GM23248 (cell line): ENCODE results near the gene CCT6B. TPM values are rescaled to one million over a fixed set of nuclear protein-coding genes. Genes with fewer than 3 reads are reported as not detected.
"Not testable (repeated sequence)": the region's sequence is repeated elsewhere in the genome, so short reads cannot be mapped to it uniquely, and the experiment has no call there.

Source experiments
- DNase-seq: peaks from one replicate; pipeline ENCODE4 v3.0.0-alpha.2; 2015
- H2AFZ ChIP-seq: fragments of 200-600 bp; sonication (generic); 2 replicates; pipeline ENCODE4 v1.6.1; 2016; ENCODE audit warnings: antibody characterized with exemption
- H3F3A ChIP-seq: fragments of 200-600 bp; sonication (generic); 2 replicates; pipeline ENCODE4 v1.6.1; 2016; ENCODE audit warnings: mild to moderate bottlenecking, antibody characterized with exemption, mixed run types; ENCODE audit not compliant: insufficient read depth
- H3K27ac ChIP-seq: fragments of 200-600 bp; sonication (generic); 2 replicates; pipeline ENCODE4 v1.5.1; 2016; ENCODE audit warnings: mild to moderate bottlenecking
- H3K27me3 ChIP-seq: fragments of 200-600 bp; sonication (generic); replicated peaks from 2 replicates; pipeline ENCODE4 v1.6.1; 2016; ENCODE audit warnings: mild to moderate bottlenecking; ENCODE audit not compliant: insufficient read depth
- H3K36me3 ChIP-seq: fragments of 200-600 bp; sonication (generic); 2 replicates; pipeline ENCODE4 v1.6.1; 2016; ENCODE audit warnings: low read depth, mild to moderate bottlenecking
- H3K4me1 ChIP-seq: fragments of 200-600 bp; sonication (generic); 2 replicates; pipeline ENCODE4 v1.6.1; 2016; ENCODE audit warnings: mild to moderate bottlenecking; ENCODE audit not compliant: insufficient read depth
- H3K4me2 ChIP-seq: fragments of 200-600 bp; sonication (generic); one replicate; pipeline ENCODE4 v1.6.1; 2016; ENCODE audit warnings: mild to moderate bottlenecking; ENCODE audit not compliant: unreplicated experiment
- H3K4me3 ChIP-seq: fragments of 200-600 bp; sonication (generic); 2 replicates; pipeline ENCODE4 v1.5.1; 2016; ENCODE audit warnings: mild to moderate bottlenecking
- H3K79me2 ChIP-seq: fragments of 200-600 bp; sonication (generic); 2 replicates; pipeline ENCODE4 v1.6.1; 2016; ENCODE audit warnings: mild to moderate bottlenecking; ENCODE audit not compliant: insufficient read depth
- H3K9ac ChIP-seq: fragments of 200-600 bp; sonication (generic); 2 replicates; pipeline ENCODE4 v1.6.1; 2016; ENCODE audit warnings: mild to moderate bottlenecking
- H3K9me2 ChIP-seq: fragments of 200-600 bp; sonication (generic); 2 replicates; pipeline ENCODE4 v1.6.1; 2016; ENCODE audit warnings: mixed run types, mild to moderate bottlenecking, moderate library complexity; ENCODE audit not compliant: insufficient read depth
- H3K9me3 ChIP-seq: fragments of 200-600 bp; sonication (generic); one replicate; pipeline ENCODE4 v1.6.1; 2017; ENCODE audit warnings: low read depth
- H4K20me1 ChIP-seq: fragments of 200-600 bp; sonication (generic); 2 replicates; pipeline ENCODE4 v1.6.0; 2016; ENCODE audit not compliant: insufficient read depth
- EZH2 ChIP-seq: fragments of 200-600 bp; sonication (generic); IDR thresholded peaks from 2 replicates; pipeline ENCODE4 v1.6.1; 2018; ENCODE audit warnings: antibody characterized with exemption, mild to moderate bottlenecking; ENCODE audit not compliant: insufficient read depth, poor library complexity, severe bottlenecking
- EZH2phosphoT487 ChIP-seq: fragments of 200-600 bp; sonication (generic); IDR thresholded peaks from 2 replicates; pipeline ENCODE4 v1.6.1; 2018; ENCODE audit warnings: antibody characterized with exemption, moderate library complexity, mild to moderate bottlenecking, low read depth; ENCODE audit not compliant: insufficient read depth
- WGBS, 2 experiments: methylation state at CpG; one replicate each; pipeline ENCODE4 v1.1.6; 2015 to 2017; ENCODE audit warnings: low lambda C conversion rate in 2 of 2, low coverage in 1 of 2; ENCODE audit errors: missing lambda C conversion rate in 2 of 2; 5-methylcytosine and 5-hydroxymethylcytosine counted together
- in situ Hi-C: fragments of 300-500 bp; cut with MboI; formaldehyde crosslinking; loops from 2 replicates; pipeline ENCODE4 v1.15.0; 2020
- polyA plus RNA-seq: library from polyadenylated mRNA; unstranded; fragments of >200 nt; fragmentation: Nextera tagmentation; extraction: Ambion mirVana; gene quantifications from 2 replicates; pipeline ENCODE4 v1.2.1, GENCODE V29; 2016
- total RNA-seq: library from RNA; depleted of rRNA; stranded (reverse); fragments of >200 nt; shearing (Covaris generic); gene quantifications from 2 replicates; pipeline ENCODE4 v1.2.3, GENCODE V29; 2014

Gene CCT6B
- total and polyA plus RNA-seq, 2 experiments from 2014 or later = 2.2 to 3.8 TPM

DNA sequence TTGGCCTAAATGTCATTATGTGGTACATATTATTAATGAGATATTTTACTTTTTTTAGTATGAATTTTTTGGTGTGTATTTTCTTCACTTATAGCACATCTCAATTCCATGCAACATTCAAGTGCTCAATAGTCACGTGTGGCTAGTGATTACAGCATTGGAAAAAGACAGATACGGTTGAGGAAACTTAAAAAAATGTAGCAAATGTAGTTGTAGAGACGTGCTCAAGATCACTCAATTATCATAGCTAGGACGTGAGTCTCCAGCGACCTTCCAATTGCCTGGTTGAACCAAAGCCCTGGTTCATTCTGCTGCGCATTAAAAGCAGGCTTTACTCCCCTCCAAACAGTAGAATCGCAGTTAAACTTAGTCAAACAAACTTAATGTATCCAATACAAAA, 17.9 kb upstream of the CCT6B start:
- H3K4me1 ChIP-seq = peaks cover 20% of the 10 kb centered on the region
- H3K27ac ChIP-seq = peak overlapping the region; percentile 97
- H4K20me1 ChIP-seq = no peaks in the 10 kb centered on the region
- H3K9me2 ChIP-seq = no peaks in the 10 kb centered on the region
- peaks cover 22% of the 10 kb centered on the region for H3F3A ChIP-seq
- TF ChIP-seq EZH2phosphoT487 (no peak), EZH2 (no peak)
- WGBS, 2 experiments = 91% methylated on average over 7 of the region's 7 CpGs
- H3K9me3 ChIP-seq = no peaks in the 10 kb centered on the region
- H3K27me3 ChIP-seq = no peaks in the 10 kb centered on the region
- peak overlapping the region; percentile 98 for H3K4me2 ChIP-seq
- H3K4me3 ChIP-seq = peak overlapping the region; percentile 83; the same call in 1 of the 2 replicates
- in situ Hi-C loops = no loop called here
- H3K36me3 ChIP-seq = peaks cover 2% of the 10 kb centered on the region; the same call in 1 of the 2 replicates
- H3K9ac ChIP-seq = peak overlapping the region; percentile 98; the same call in 1 of the 2 replicates
- no peak for DNase-seq
- peak overlapping the region; percentile 89 for H2AFZ ChIP-seq
- H3K79me2 ChIP-seq = peaks cover 28% of the 10 kb centered on the region

DNA sequence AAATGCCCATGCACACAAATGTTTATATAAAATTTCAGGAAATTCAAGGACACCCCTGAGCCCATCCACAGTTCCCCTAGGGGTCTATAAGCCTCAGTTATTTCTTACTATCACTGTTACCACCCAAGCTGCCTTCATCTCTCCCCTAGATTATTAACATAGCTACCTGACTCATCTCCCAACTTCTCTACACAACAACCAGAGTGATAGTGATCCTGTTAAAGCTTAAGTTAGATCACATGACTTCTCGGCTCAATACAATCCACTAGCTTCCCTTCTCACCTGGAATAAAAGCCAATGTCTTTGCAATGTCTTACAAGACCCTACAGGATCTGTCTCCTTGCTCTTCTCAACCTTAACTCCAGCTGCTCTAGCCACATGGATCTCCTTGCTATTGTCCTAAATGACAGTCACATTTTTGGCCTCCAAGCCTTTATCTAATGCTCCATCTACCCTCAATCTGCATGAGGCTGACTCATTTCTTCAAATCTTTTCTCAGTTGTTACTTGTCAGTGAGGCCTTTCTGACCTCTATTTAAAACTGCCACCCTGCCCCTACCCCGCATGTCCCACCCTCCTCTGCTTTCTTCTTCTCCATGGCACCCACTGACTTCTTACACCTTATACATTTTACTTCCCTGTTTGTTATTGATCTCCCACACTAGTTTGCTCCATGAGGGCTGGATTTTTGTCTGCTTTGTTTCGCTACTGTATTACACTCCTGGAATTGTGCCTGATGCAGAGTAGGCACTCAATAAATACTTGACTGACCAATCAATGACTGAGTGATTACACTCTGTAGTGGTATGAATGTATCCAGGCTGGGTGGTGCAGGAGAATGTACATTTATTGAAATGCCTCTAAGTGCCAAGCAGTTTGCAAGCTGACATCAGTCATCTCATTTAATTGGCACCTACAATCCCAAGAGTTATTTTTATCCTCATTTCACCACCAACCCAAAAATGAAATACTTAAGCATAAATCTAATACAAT, 13.8 kb upstream of the CCT6B start:
- Histone ChIP-seq H3K36me3 (no peaks in the 10 kb centered on the region), H3F3A (peaks cover 10% of the 10 kb centered on the region), H3K4me2 (no peak overlapping the region), H3K4me3 (no peak overlapping the region), H2AFZ (no peak overlapping the region), H4K20me1 (no peaks in the 10 kb centered on the region), H3K9ac (no peak overlapping the region), H3K9me2 (no peaks in the 10 kb centered on the region), H3K9me3 (no peaks in the 10 kb centered on the region), H3K27me3 (no peaks in the 10 kb centered on the region), H3K27ac (no peak overlapping the region), H3K4me1 (peaks cover 10% of the 10 kb centered on the region), H3K79me2 (no peaks in the 10 kb centered on the region)
- no peak for TF ChIP-seq EZH2phosphoT487
- no peak for DNase-seq
- 67 to 70% methylated on average over 3 of the region's 3 CpGs for WGBS, 2 experiments
- in situ Hi-C loops = no loop called here

DNA sequence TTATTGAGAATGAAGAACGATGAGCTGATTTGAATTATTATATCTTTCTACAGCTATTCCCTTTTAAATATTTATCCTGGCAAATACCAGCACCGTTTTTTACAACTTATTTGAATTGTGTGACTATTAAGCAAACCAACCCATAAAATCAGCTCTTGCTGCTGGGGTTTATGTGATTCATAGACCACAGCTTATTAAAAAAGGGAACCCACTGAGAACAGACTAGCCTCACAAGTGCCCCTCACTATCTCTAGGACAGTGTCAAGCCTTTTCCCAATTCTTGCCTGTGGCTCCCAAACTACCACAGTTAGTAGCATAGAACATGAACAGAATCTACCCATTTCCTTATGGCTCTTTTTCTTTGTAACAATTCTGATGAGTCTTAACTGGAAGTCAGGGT, 12.9 kb upstream of the CCT6B start:
- Histone ChIP-seq H3K4me1 (peaks cover 2% of the 10 kb centered on the region), H3K27me3 (no peaks in the 10 kb centered on the region), H3K4me3 (no peak overlapping the region), H3K4me2 (no peak overlapping the region), H2AFZ (no peak overlapping the region), H3F3A (0 out of 2 replicates have a peak, but pooled peaks cover 1% of the 10 kb centered on the region), H3K36me3 (no peaks in the 10 kb centered on the region), H3K9me2 (no peaks in the 10 kb centered on the region), H3K9me3 (no peaks in the 10 kb centered on the region), H3K9ac (no peak overlapping the region), H3K27ac (no peak overlapping the region), H3K79me2 (no peaks in the 10 kb centered on the region), H4K20me1 (no peaks in the 10 kb centered on the region)
- no peak for DNase-seq
- TF ChIP-seq EZH2phosphoT487 = no peak
- no peak for TF ChIP-seq EZH2
- 25 to 26% methylated on average over 2 of the region's 2 CpGs for WGBS, 2 experiments
- in situ Hi-C loops = no loop called here

DNA sequence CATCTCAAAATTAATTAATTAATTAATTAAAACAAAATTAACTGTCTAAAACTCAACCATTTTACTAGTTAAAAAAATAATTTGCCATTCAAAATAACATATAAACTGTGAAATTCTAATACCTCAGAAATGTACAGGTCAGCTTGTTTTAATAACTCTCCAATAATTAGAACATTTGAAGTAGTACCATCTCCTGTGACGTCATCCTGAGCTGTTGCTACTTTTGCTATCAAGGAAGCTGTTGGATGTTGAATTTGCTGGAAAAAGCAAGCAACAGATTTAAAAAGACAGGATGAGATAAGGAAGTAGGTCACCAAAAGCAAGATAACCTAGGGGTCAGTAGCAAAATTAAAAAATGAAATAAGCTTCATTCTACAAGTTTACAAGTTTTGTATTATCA, 2.8 kb downstream of the CCT6B start:
- H3K36me3 ChIP-seq = no peaks in the 10 kb centered on the region
- H3K4me3 ChIP-seq = no peak overlapping the region
- in situ Hi-C loops = no loop called here
- WGBS, 2 experiments = 47 to 48% methylated on average over 1 of the region's 1 CpG
- no peak overlapping the region for H3K27ac ChIP-seq
- H3K9me3 ChIP-seq = no peaks in the 10 kb centered on the region
- TF ChIP-seq EZH2phosphoT487 (no peak), EZH2 (no peak)
- H3K9me2 ChIP-seq = no peaks in the 10 kb centered on the region
- H3K79me2 ChIP-seq = peaks cover 20% of the 10 kb centered on the region
- no peak overlapping the region for H2AFZ ChIP-seq
- H3F3A ChIP-seq = no peaks in the 10 kb centered on the region
- peaks cover 17% of the 10 kb centered on the region for H3K4me1 ChIP-seq
- DNase-seq = no peak
- H3K27me3 ChIP-seq = no peaks in the 10 kb centered on the region
- no peaks in the 10 kb centered on the region for H4K20me1 ChIP-seq
- H3K9ac ChIP-seq = no peak overlapping the region
- no peak overlapping the region for H3K4me2 ChIP-seq

DNA sequence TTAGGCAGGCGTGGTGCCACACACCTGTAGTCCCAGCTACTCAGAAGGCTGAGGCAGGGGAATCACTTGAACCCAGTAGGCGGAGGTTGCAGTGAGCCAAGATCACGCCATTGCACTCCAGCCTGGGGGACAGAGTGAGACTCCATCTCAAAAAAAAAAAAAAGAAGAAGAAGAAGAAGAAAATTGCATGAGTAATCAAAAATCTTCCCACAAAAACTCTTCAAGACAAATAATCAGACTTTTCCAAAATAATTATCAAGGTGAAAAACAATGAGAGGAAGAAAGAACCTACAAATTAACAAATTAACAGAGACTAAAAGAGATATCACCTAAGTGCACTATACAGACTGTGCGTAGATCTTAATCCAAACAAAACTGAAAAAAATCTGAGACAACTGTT, 10.5 kb downstream of the CCT6B start:
- H3K9ac ChIP-seq, H3K9me2 ChIP-seq, H3K4me1 ChIP-seq, DNase-seq, H3K9me3 ChIP-seq, H4K20me1 ChIP-seq, H3K27me3 ChIP-seq, H3K79me2 ChIP-seq, H3K27ac ChIP-seq, H3K4me3 ChIP-seq, H3K36me3 ChIP-seq, H2AFZ ChIP-seq, in situ Hi-C loops, H3K4me2 ChIP-seq, H3F3A ChIP-seq: not testable (repeated sequence)
- WGBS, 2 experiments = 75 to 90% methylated on average over 4 of the region's 4 CpGs
